B cell (primary cell): ENCODE measurements around the gene MAD1L1.

ENCODE experiments used
- EZH2 ChIP-seq: IDR thresholded peaks from 2 replicates; pipeline ENCODE4 v1.6.1; 2012; ENCODE audit warnings: borderline replicate concordance, low read depth, mild to moderate bottlenecking, moderate library complexity, low read length; ENCODE audit not compliant: insufficient read depth, poor library complexity, severe bottlenecking
- TF ChIP-seq, protein P1 (sequence below): fragments of 200-600 bp; IDR thresholded peaks from one replicate; pipeline ENCODE4 v1.8.0; 2022; ENCODE audit warnings: antibody characterized with exemption, mild to moderate bottlenecking

- TF ChIP-seq, protein P1, sequence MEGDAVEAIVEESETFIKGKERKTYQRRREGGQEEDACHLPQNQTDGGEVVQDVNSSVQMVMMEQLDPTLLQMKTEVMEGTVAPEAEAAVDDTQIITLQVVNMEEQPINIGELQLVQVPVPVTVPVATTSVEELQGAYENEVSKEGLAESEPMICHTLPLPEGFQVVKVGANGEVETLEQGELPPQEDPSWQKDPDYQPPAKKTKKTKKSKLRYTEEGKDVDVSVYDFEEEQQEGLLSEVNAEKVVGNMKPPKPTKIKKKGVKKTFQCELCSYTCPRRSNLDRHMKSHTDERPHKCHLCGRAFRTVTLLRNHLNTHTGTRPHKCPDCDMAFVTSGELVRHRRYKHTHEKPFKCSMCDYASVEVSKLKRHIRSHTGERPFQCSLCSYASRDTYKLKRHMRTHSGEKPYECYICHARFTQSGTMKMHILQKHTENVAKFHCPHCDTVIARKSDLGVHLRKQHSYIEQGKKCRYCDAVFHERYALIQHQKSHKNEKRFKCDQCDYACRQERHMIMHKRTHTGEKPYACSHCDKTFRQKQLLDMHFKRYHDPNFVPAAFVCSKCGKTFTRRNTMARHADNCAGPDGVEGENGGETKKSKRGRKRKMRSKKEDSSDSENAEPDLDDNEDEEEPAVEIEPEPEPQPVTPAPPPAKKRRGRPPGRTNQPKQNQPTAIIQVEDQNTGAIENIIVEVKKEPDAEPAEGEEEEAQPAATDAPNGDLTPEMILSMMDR = no peak
- TF ChIP-seq EZH2 = no peak
Observed at GRCh38 chr7:1920266-1920681, 312.5 kb downstream of the MAD1L1 start.
